Vagina (tissue), 2 donors: ENCODE results near the gene ACSF3. TPM values are rescaled to one million over a fixed set of nuclear protein-coding genes. Genes with fewer than 3 reads are reported as not detected.

Experiments used
- DNase-seq, 2 donors: peaks; one replicate each; pipeline ENCODE4 v3.0.0-alpha.2; 2017; ENCODE audit errors: extremely low spot score in 2 of 2
- H3K27ac ChIP-seq: fragments of 200-600 bp; sonication (generic); one replicate; pipeline ENCODE4 v1.5.1; 2019
- H3K27me3 ChIP-seq: fragments of 200-600 bp; sonication (generic); one replicate; pipeline ENCODE4 v1.5.1; 2019
- H3K36me3 ChIP-seq, 2 donors: fragments of 200-600 bp; sonication (generic); one replicate each; pipeline ENCODE4 v1.5.1; 2017 to 2019
- H3K4me1 ChIP-seq: fragments of 200-600 bp; sonication (generic); one replicate; pipeline ENCODE4 v1.5.1; 2019
- H3K4me3 ChIP-seq, 2 donors: fragments of 200-600 bp; sonication (generic); 1 replicate in 1 of 2; 2 replicates in 1 of 2; pipeline ENCODE4 v1.5.1; 2016 to 2019
- H3K9me3 ChIP-seq: fragments of 200-600 bp; sonication (generic); one replicate; pipeline ENCODE4 v1.5.1; 2019
- POLR2A ChIP-seq, 2 donors: fragments of 450-650 bp; IDR thresholded peaks; one replicate each; pipeline ENCODE4 v1.6.1; 2017; ENCODE audit warnings: antibody characterized with exemption in 2 of 2, mild to moderate bottlenecking in 2 of 2, moderate library complexity in 2 of 2
- POLR2AphosphoS5 ChIP-seq, 2 donors: sonication (generic); formaldehyde crosslinking; IDR thresholded peaks; one replicate each; pipeline ENCODE4 v1.9.0; 2017; ENCODE audit warnings: antibody characterized with exemption in 2 of 2, mild to moderate bottlenecking in 2 of 2, low read depth in 1 of 2; ENCODE audit not compliant: insufficient read depth in 1 of 2
- intact Hi-C: fragments of 100-400 bp; cut with DNase I; formaldehyde crosslinking; loops from one replicate; pipeline ENCODE4 v1.15.1; 2023
- total RNA-seq: library from RNA; depleted of rRNA; stranded (reverse); fragments of >200 nt; gene quantifications from one replicate; pipeline ENCODE4 v1.2.3, GENCODE V29; 2016
- TF ChIP-seq, protein P1 (sequence below), 3 experiments: fragments of 450-650 bp in 2 of 3; fragments of 200-600 bp in 1 of 3; sonication (generic) in 1 of 3; IDR thresholded peaks; one replicate each; pipeline ENCODE4 v1.5.1; 2017 to 2019; ENCODE audit warnings: antibody characterized with exemption in 3 of 3, mild to moderate bottlenecking in 2 of 3, moderate library complexity in 2 of 3

Gene ACSF3
- total RNA-seq, 1 donor from 2014 or later: 23.3 TPM

- intact Hi-C loops: no loop called here
Measured at GRCh38 chr16:89166696-89167424, 73.2 kb downstream of the ACSF3 start.

DNA sequence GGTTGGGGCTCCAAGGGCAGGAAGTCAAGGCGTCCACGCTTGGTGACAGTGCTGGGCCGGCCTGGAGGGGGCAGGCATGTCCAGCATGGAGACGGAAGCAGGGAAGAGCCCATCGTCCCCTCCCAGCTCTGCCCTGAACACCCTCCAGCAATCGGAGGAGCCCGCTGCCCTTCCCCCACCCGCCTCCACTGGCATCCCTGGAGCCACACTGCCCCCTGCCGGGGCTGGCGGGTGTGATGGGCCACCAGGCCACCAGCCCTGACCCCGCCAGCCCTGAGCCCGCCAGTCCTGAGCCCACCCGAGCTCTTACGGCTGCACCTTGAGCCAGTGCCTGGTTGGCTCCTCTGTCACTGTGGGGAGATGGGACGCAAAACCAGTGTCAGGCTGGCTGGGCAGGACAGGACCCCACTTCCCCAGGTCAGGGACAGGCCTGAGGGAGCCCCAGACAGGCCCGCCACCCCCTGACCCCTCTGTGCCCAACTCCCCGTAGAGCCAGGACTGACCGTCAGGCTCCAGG lies 73.8 kb downstream of the ACSF3 start:
- no peak for DNase-seq
- intact Hi-C loops: no loop called here
- no peaks in the 10 kb centered on the region for H3K27me3 ChIP-seq
- H3K4me1 ChIP-seq: peaks cover 32% of the 10 kb centered on the region
- no peak overlapping the region for H3K4me3 ChIP-seq
- TF ChIP-seq POLR2AphosphoS5 (IDR thresholded peaks at IDR 0.05; ENCODE audit: insufficient read depth in 1 of 2, low read depth in 1 of 2): no peak
- TF ChIP-seq, protein P1, sequence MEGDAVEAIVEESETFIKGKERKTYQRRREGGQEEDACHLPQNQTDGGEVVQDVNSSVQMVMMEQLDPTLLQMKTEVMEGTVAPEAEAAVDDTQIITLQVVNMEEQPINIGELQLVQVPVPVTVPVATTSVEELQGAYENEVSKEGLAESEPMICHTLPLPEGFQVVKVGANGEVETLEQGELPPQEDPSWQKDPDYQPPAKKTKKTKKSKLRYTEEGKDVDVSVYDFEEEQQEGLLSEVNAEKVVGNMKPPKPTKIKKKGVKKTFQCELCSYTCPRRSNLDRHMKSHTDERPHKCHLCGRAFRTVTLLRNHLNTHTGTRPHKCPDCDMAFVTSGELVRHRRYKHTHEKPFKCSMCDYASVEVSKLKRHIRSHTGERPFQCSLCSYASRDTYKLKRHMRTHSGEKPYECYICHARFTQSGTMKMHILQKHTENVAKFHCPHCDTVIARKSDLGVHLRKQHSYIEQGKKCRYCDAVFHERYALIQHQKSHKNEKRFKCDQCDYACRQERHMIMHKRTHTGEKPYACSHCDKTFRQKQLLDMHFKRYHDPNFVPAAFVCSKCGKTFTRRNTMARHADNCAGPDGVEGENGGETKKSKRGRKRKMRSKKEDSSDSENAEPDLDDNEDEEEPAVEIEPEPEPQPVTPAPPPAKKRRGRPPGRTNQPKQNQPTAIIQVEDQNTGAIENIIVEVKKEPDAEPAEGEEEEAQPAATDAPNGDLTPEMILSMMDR (IDR thresholded peaks at IDR 0.05): peak; percentile 54 to 67 (median 58)
- TF ChIP-seq POLR2A (IDR thresholded peaks at IDR 0.05): no peak
- H3K27ac ChIP-seq: no peak overlapping the region
- no peaks in the 10 kb centered on the region for H3K36me3 ChIP-seq
- H3K9me3 ChIP-seq: no peaks in the 10 kb centered on the region

More at GRCh38 chr16:89166696-89167424, 73.2 kb downstream of the ACSF3 start:
- Histone ChIP-seq H3K9me3 (no peaks in the 10 kb centered on the region), H3K27ac (no peak overlapping the region), H3K4me3 (no peak overlapping the region), H3K36me3 (no peaks in the 10 kb centered on the region), H3K27me3 (no peaks in the 10 kb centered on the region), H3K4me1 (peaks cover 32% of the 10 kb centered on the region)
- TF ChIP-seq POLR2AphosphoS5 (IDR thresholded peaks at IDR 0.05; ENCODE audit: insufficient read depth in 1 of 2, low read depth in 1 of 2) (no peak), POLR2A (IDR thresholded peaks at IDR 0.05) (no peak)
- TF ChIP-seq, protein P1 (IDR thresholded peaks at IDR 0.05): no peak
- DNase-seq: no peak

GRCh38 chr16:89168381-89169189 lies 74.9 kb downstream of the ACSF3 start:
- Histone ChIP-seq H3K9me3 (no peaks in the 10 kb centered on the region), H3K4me1 (peaks cover 32% of the 10 kb centered on the region), H3K36me3 (no peaks in the 10 kb centered on the region), H3K27me3 (no peaks in the 10 kb centered on the region), H3K4me3 (no peak overlapping the region), H3K27ac (no peak overlapping the region)
- intact Hi-C loops: no loop called here
- TF ChIP-seq, protein P1 (IDR thresholded peaks at IDR 0.05): no peak
- TF ChIP-seq POLR2AphosphoS5 (IDR thresholded peaks at IDR 0.05; ENCODE audit: insufficient read depth in 1 of 2, low read depth in 1 of 2) (no peak), POLR2A (IDR thresholded peaks at IDR 0.05) (no peak)
- DNase-seq: no peak

DNA sequence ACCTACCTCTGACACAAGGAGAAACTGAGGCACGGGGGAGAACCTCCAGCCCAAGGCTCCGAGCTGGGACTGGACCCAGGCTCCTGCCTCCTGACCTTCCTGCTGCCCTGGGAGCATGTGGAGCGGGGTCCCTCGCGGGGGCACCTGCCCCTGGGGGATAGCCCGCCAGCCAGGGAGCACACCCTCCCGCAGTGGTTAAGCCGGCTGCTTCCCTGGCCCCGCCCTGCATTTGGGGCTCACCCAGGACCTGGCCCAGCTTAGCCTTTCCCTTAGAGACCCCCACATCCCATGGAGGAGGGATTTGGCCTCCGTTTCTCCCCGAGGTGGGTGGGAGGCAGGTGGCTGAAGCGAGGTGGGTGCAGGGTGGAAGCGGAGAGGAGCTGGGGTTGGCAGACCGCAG lies 76.1 kb downstream of the ACSF3 start:
- TF ChIP-seq, protein P1 (IDR thresholded peaks at IDR 0.05): no peak
- no peak for TF ChIP-seq POLR2AphosphoS5 (IDR thresholded peaks at IDR 0.05; ENCODE audit: insufficient read depth in 1 of 2, low read depth in 1 of 2)
- TF ChIP-seq POLR2A (IDR thresholded peaks at IDR 0.05): no peak
- Histone ChIP-seq H3K4me3 (no peak overlapping the region), H3K4me1 (peaks cover 26% of the 10 kb centered on the region), H3K27ac (no peak overlapping the region), H3K9me3 (no peaks in the 10 kb centered on the region), H3K27me3 (no peaks in the 10 kb centered on the region), H3K36me3 (no peaks in the 10 kb centered on the region)
- DNase-seq: no peak
- intact Hi-C loops: loop anchor here (5.0 kb wide), 1 partner anchor 222 kb away; no protein-coding TSS in a partner anchor
